GM21360 (cell line): ENCODE results near the gene MTSS2.

ENCODE experiments used
- ATAC-seq: cut with Tn5 transposase; IDR thresholded peaks from one replicate; pipeline ENCODE4 v1.9.1; 2021; ENCODE audit warnings: mild to moderate bottlenecking, moderate library complexity; ENCODE audit not compliant: unreplicated experiment

The MTSS2 gene

DNA sequence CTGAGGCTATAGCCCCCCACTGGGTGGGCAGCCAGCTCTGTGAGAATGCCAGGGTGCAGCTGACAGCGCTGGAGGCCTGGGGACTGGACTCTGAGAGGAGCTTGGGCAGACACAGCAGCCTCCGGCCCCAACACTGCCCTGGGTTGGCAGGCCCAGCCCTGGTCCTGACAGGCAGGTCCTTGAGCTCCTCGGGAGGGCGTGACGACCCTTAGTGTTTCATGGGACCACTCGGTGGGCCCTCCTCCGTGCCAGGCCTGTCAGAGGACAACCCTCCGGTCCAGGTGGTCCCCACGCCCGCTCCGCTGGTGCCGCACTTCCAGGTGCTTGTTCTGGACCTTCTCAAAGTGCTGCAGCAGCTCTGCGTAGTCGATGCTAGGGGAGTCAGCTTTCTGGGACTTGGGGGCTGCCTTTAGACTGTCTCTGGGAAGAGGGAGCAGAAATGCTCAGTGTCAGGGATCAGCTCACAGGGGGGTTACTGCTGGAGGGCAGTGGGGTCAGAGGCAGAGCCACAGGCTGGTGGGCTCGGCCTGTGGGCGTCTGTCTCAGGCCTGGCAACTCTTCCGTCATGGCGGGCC lies 1.9 kb upstream of the MTSS2 start:
- no peak for ATAC-seq

DNA sequence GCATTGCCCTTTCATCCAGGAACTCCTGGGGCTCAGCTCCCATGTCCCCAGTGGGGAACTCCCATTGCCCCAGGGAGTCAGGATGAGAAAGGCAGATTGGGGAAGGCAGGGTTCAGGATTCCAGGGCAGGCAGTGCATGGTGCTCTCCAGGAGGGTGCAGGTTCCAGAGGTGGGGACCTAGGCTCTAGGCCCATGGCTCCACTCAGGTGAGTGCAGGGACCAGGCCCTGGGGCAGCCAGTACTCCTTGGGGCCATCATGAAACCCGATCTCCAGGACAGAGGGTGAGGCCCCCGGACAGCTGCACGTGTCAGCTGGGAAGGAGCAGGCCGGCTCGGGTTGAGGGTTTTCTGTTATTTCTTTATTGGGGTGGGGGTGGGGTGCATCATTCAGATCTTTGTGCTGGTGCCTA lies 1.3 kb upstream of the MTSS2 start:
- no peak for ATAC-seq

- no peak for ATAC-seq
These were observed 686 bp upstream of the MTSS2 start for GRCh38 chr16:70686376-70687101.

DNA sequence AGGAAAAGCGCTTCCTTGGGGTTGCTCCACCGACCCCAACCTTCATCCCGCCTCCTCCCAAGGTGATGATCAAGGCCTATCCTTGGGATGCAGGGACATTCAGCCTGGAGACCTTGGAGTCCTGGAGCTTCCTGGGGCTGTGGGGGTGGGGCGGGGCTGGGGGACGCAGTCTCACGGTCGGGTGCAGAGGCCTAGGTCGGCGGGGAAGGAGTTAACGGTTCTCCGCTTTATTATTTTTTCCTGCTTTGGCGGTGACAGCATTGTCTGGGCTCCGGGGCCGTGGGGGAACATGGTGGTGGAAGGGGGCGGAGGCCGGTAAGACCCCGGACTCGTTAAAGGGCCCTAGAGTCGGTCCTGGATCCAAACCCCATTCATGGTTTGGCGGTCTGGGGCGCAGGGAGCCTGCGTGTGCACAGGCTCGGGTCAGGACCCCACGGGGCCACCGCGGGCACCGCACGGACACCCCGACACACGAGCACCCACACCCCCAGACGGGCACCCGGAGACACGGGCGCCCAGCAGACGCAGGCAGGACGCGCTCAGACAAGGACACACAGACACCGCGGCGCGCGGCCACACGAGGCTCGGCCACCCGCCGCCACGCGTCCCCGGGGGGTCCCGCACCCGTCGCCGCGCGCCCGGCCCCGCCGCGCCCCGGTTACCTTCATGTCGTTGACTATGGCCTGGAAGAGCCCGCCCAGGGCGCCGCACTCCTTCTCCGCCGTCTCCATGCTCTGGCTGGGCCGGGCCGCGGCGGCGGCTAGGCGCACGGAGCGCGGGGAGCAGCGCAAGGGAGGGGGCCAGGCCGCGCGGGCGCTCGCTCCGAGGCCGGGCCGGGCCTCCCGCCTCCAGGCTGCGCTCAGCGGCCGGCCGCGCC lies 554 bp downstream of the MTSS2 start:
- no peak for ATAC-seq

- ATAC-seq: no peak
These were observed 1.4 kb downstream of the MTSS2 start for GRCh38 chr16:70684146-70685060.

DNA sequence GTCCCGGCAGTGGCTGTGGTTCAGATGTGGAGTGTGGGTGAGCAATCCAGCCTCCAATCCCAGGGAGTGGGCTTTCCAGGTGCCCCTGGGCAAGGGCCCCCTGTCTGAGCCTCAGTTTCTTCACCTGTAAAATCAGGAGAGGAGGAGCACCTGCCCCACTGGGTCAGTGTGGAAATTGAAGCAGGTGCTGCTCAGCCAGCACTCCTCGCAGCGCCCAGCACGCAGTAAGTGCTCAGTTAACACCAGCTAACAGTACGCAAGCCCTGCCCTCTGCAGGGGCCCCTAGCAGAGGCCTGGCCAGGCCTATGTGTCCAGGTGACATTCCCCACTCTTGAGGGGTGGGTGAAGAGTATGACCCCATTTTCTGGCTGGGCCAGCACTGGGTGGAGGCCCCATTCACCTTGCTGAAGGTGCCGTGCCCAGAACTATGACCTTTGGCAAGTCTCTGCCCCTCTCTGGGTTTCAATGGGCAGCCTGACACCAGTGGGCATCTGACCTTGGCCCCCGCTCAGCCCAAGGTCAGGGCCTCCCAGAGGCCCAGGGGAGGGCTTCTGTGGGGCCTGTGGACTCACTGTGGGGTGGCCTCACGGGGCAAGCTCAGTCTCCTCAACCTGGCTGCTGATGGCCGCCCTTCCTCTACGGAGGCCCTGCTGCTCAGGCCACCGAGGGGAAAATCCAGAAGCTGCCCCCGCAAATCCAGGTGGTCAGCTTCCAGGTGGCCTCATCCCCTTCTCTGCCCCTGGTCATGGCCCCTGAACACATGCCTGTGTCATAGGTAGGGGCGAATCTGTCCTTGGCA lies 2.5 kb downstream of the MTSS2 start:
- ATAC-seq: no peak

GRCh38 chr16:70682239-70683145 lies 3.4 kb downstream of the MTSS2 start:
- ATAC-seq: no peak

GRCh38 chr16:70681382-70682238 lies 4.2 kb downstream of the MTSS2 start:
- no peak for ATAC-seq

GRCh38 chr16:70680495-70681381 lies 5.1 kb downstream of the MTSS2 start:
- no peak for ATAC-seq

- no peak for ATAC-seq
These were observed 6.0 kb downstream of the MTSS2 start for GRCh38 chr16:70679671-70680494.

DNA sequence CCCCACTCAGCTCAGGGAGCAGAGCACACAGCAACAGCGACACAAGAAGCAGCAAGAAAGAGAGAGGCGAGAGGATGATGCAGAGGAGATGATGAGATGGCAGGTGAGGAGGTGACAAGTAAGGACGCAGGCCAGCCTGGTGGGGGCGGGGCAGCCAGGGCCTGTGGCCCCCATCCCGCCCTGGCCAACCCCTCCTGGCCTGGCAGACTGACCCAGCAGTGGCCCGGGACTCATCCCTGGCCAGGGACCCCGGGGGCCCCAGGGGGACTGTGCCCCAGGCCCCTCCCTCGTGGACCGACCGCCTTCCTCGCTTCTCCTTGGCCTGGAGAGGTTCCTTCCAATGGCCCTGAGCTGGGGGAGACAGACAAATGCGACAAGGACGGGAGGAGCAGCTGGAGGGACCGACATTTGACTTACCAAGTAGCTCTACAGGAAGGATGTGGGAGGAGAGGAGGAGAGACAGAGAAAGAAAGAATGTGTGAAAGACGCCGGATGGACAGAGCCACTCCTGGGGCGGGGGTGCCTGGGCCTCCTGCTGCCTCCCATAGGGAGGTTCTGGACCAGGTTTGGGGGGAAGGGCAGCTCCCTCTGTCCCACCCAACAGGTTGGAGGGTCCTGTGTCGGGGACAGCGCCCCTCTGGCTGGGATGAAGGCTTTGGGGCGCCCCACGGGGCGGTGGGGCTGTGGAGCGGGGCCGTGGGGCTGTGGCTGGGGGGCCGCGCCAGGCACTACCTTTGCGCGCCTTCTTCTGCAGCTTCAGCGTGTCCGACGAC lies 6.8 kb downstream of the MTSS2 start:
- no peak for ATAC-seq

DNA sequence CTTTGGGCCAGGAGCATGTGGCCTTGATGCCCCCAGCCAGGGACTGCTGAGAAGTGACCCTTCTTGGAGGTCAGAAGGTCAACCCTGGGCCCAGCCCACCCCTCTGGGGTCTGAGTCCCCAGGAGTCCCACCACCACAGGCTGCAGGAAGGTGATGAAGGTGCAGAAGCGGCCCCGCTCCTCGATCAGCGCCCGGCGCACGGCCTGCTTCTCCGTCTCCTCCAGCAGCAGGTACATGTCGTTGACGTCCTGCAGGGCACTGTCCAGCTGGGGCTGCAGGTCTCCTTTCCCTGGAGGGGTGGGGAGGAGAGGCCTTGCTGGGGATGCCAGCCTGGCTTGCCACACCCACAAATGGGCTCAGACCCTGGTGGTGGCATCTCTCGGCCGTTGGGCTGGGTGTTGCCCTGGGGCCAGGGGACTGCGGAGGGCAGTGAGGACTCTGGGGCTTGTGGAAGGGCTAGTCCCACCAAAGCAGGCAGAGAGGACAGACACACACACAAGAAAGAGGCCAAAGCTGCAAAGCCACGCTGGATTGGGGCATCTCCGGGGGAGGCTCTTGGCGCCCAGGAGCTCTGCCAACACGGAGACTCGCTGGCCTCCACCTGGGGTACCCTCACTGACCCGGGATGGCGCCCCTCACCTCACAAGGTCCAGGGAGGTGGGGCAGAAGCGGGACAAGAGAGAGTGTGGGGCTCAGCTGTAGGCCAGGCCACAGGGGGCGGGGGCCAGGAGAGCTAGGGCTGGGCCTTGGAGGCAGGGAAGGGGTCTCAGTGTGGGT lies 7.5 kb downstream of the MTSS2 start:
- no peak for ATAC-seq

DNA sequence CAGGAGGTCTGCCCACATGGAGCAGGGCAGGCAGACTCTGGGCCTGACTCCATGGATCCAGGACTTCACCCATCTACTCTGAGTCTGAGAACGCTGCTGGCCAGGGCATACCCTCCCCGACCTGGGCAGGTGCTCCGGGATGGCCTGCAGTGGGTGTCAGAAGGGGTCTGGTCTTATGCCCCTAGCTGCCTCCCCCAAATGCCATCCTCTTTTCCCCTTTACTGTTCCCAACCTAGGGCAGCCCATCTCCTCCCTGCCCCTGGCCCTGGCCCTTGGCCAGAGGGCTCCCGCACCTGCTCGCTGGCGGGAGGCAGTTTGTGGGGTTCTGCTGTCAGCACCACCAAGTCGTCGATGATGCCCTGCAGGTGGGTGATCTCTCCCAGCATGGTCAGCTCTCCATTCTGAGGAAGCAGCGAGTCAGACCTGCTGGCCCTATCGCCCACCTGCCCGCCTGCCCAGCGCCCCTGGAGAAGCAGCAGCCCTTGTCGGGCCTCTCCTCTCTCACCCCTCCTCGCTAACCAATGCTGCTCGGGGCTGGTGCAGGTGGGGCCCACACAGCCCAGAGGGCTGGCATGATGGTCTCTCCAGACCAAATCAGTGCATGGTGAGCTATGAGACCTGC lies 8.2 kb downstream of the MTSS2 start:
- ATAC-seq: no peak
